HG02884 (cell line): ENCODE data around the gene PGLYRP3.
"Not testable (repeated sequence)": the region's sequence is repeated elsewhere in the genome, so short reads cannot be mapped to it uniquely, and the experiment has no call there.

Source experiments
- ATAC-seq: cut with Tn5 transposase; IDR thresholded peaks from one replicate; pipeline ENCODE4 v1.9.1; 2021; ENCODE audit warnings: mild to moderate bottlenecking, moderate library complexity; ENCODE audit not compliant: unreplicated experiment

The PGLYRP3 gene

DNA sequence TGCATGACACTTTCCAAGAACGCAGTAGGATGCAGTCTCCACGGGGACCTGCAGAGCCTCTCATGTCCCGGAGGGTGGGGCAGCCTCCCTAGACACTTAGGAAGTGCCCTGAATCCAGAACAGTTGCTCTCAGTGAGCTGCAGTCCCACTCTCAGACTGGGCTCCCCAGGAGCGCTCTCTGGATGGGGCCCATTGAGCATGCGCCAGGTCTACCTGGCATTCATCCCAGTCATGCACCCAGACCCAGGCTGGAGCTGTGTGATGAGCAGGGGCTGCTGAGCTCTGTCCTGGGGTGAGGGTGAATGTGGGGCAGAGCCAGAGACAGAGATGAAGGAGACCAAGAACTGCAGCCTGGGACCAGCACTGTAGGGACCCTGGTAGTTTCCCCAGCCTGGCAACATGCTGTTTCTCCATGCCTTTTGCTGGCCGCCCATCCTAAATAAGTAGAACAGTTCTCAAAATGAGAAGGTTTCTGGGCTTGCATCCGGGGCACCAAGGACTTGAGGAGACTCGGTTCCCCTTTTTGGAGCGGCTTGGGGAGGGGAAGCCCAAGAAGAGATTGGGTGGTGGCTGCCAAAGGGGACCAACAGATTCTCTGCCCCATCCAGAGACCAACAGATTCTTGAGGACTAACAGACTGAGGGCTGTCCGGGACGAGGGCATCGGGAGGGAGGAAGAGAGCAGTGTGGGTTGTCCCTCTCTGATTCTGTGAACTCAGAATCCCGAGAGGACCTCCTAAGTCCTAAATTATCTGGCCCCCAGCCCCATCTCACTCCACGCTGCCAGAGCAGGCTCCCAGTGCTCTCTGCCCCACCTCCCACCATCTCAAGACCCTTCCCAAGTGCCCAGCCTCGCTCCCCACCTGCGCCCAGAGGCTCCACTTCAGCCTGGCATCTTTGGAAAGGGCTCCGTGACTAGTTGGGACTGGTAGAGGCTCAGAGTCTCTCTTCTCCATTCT is 36.9 kb upstream of the PGLYRP3 start:
- ATAC-seq, result no peak

GRCh38 chr1:153348511-153349362 is 36.0 kb upstream of the PGLYRP3 start, which contains the start of gene PGLYRP4:
Gene PGLYRP4, minus strand, starts transcription at chr1:153348841. Its CDS starts 909 bp downstream, at chr1:153347932.
- ATAC-seq, result no peak

DNA sequence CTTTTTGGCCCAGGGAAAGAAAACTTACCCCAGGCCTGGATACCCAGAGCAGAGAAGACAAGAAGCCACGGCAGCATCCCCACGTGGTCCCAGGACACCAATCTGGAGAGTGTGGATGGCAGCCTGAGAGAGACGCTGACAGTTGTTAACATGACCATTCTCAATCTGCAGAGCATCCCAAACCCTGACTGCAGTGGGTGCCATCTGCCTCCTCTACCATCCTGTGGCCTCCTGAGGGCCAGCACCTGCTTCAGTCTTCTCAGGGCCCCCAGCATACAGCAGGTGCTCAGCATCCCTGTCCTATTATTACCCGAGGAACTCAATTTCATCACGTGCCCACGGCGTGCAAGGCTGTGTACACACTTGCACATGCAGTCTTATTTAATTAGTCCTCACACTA is 35.1 kb upstream of the PGLYRP3 start:
- no peak for ATAC-seq

- ATAC-seq, result not testable (repeated sequence)
Observed at GRCh38 chr1:153347049-153347448, 34.3 kb upstream of the PGLYRP3 start.

GRCh38 chr1:153346077-153346723 is 33.4 kb upstream of the PGLYRP3 start:
- ATAC-seq, result no peak

GRCh38 chr1:153345187-153346076 is 32.7 kb upstream of the PGLYRP3 start:
- ATAC-seq, result no peak

DNA sequence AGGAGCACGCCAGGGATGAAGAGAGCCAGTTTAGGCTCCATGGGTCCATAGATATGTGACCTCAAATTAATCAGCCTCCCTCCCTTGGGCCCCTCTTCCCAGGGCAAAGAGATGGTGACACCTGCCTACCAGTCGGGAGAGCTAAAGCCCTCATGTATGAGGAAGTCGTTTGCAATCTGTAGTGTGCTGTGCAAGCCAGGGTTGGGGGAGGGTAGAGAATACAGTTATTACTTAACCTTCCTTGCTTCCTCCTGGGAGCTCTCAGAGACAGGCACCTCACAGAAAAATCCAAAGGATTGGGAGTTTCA is 31.9 kb upstream of the PGLYRP3 start:
- no peak for ATAC-seq

GRCh38 chr1:153343811-153344717 is 31.3 kb upstream of the PGLYRP3 start:
- no peak for ATAC-seq

- ATAC-seq, result no peak
Observed at GRCh38 chr1:153343040-153343681, 30.4 kb upstream of the PGLYRP3 start.

GRCh38 chr1:153342178-153342577 is 29.4 kb upstream of the PGLYRP3 start:
- no peak for ATAC-seq

GRCh38 chr1:153341431-153341934 is 28.7 kb upstream of the PGLYRP3 start:
- no peak for ATAC-seq

DNA sequence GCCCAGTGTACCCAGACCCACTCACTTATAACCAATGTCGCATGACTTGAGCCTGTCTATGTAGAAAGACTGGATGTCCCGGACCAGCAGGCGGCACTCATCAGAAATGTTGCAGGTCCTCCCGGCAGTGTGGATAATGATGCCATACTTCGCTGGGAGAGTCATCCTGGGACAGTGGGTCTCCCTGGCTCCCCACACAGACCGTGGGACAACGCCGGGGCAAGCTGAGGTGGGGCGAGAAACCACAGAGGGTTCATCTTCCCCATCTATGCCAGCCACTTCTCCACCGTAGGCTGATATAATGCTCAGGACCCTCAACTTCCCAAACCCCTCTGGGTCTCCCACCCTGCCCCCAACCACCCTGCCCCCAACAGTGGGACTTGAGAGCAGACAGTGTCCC is 27.6 kb upstream of the PGLYRP3 start:
- ATAC-seq, result no peak

GRCh38 chr1:153339802-153340201 is 27.1 kb upstream of the PGLYRP3 start:
- no peak for ATAC-seq

DNA sequence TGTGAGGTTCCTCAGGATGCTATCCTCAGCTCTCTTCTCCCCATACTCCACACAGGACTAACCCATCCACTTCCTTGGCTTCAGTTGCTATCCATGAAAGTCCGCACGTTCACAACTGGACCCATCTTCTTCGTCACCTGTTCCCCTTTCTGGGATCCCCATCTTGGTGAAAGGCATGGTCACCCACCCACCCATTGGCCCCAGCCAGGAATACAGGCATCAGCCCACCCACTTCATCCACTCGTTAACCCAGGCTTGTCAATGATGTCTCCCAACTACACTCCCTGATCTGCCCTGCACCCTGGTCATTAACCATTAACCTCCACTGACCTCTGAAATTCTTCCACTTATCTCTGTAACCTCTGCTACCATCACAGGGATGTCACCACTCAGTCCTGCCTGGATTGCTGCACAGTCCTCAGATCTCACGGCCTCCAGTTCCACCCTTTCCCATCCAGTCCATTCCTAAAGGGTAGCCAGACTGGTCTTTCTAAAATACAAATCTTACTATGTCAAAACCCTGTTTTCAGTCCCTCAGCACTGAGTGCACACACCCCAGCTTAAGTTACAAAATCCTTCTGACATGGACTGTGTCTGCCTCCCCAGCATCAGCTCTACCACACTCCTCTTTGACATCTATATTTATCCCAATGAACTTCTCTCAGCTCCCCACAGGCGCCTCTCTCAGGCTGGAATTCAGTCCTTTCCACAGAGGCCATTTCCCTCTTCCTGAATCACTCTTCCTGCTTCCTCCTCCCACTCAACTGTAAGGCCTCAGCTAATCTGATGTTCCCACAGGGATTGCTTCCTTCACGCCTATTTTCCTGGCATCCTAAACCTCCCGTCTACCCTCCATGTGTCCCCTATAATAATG is 25.5 kb upstream of the PGLYRP3 start:
- ATAC-seq, result no peak

DNA sequence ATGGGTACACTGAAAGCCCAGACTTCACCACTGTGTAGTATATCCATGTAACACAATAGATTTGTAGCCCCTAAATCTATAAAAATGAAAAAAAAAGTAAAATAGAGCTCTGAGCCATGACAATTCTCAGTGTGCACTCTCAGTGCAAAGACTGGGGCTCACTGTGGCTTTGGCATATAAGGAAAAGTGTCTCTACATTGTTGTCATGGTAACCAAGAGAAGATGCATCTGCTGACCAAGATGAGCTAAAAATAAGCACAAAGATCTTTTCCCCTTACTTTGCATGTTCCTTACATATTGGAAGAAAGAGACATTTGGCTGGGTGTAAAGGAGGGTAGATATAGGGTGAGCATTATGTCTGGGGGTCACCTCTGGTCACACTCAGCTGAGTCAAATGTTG is 23.9 kb upstream of the PGLYRP3 start:
- ATAC-seq, result no peak

DNA sequence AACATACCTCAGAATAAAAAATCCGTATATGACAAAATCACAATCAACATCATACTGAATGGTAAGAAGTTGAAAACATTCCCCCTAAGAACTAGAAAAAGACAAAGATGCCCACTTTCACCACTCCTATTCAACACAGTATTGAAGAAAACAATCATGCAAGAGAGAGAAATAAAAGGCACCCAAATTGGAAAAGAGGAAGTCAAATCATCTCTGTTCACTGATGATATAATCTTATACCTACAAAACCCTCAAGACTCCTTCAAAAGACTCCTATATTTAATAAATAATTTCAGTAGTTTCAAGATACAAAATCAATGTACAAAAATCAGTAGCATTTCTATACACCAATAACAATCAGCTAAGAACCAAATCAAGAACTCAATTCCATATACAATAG is 21.1 kb upstream of the PGLYRP3 start:
- ATAC-seq, result no peak

- no peak for ATAC-seq
Observed at GRCh38 chr1:153324912-153325311, 12.2 kb upstream of the PGLYRP3 start.

GRCh38 chr1:153322568-153322967 is 9.8 kb upstream of the PGLYRP3 start:
- no peak for ATAC-seq
